GM19438 (cell line): ENCODE measurements around the gene PRR23C.

Experiments
- ATAC-seq: cut with Tn5 transposase; IDR thresholded peaks from one replicate; pipeline ENCODE4 v1.9.1; 2021; ENCODE audit warnings: low read depth; ENCODE audit not compliant: unreplicated experiment

PRR23C gene

DNA sequence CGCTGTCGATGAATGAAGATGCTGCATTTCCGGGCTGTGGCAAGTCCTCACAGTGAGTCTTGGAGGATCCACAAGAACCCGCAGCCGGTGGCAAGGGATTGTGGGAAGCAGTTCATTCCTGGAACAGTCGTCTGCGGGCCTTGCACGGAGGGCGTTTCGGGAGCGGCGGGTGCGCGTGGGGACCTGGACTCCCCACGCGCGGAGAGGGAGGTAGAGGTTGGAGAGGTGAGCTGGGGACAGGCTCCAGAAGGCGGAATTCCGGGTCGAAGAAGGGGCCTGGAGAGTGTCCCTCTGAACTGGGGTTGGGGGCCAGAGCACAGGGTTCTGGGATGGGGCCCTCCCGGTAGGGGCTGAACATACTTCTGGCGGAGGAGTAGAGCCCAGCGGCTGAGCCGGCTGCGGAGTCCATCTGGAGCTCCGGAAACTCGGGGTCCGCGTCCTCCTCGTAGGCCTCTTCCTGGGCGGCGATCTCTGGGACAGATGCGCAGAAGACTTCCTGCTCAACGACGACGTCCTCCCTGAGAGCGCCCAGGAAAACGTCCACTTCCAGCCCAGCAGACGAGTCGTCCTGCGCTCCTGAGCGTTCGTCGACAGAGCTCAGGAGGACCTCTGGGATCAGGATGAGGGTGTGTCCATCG lies 39.2 kb downstream of the PRR23C start:
- no peak for ATAC-seq

DNA sequence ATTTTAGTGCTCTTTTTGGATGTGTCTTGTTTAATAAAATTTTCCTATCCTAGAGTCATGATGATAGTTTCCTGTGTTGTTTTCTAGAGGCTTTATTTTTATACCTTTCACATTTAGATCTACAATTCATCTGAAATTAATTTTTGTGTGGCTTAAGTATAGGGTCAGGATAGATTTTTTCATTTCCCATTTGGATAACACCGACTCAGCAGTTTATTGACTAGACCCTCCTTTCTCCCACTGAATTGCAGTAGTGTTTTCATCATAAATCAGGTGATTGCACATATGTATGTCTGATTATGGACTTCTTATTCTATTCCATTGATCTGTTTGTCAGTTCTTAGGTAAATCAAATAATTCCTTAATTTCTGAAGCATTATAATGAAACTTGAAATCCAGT lies 49.0 kb downstream of the PRR23C start:
- no peak for ATAC-seq
